ENCODE data around the gene BCO1. TPM values are rescaled to one million over a fixed set of nuclear protein-coding genes. Genes with fewer than 3 reads are reported as not detected.
"Not testable (repeated sequence)": the region's sequence is repeated elsewhere in the genome, so short reads cannot be mapped to it uniquely, and the experiment has no call there.

Gene BCO1
- total RNA-seq, 1 experiment from 2014 or later = not detected

- no peaks in the 10 kb centered on the region for H4K20me1 ChIP-seq (ENCODE audit: insufficient read depth, low read depth, low read length)
- H3K79me2 ChIP-seq (ENCODE audit: low read length) = no peaks in the 10 kb centered on the region
- H2AFZ ChIP-seq (ENCODE audit: low read length) = no peak overlapping the region
- H3K27me3 ChIP-seq (ENCODE audit: low read length) = no peaks in the 10 kb centered on the region
- no peaks in the 10 kb centered on the region for H3K36me3 ChIP-seq (ENCODE audit: insufficient read depth, low read length)
- H3K27ac ChIP-seq (ENCODE audit: low read length) = no peak overlapping the region
- H3K9me3 ChIP-seq (ENCODE audit: low read length) = no peaks in the 10 kb centered on the region
- H3K9me2 ChIP-seq (replicated peaks; ENCODE audit: insufficient read depth, low read length) = no peaks in the 10 kb centered on the region
- no peak overlapping the region for H3K9ac ChIP-seq (ENCODE audit: low read length)
- DNase-seq = no peak
- no peak overlapping the region for H3K4me3 ChIP-seq (ENCODE audit: low read length)
- no peak overlapping the region for H3K4me2 ChIP-seq (ENCODE audit: low read depth, low read length, poor library complexity, severe bottlenecking)
- H3K4me1 ChIP-seq (ENCODE audit: low read length) = peaks cover 6% of the 10 kb centered on the region
Observed at GRCh38 chr16:81221731-81222130, 16.8 kb upstream of the BCO1 start.

- Histone ChIP-seq H3K4me3 (ENCODE audit: low read length) (no peak overlapping the region), H3K9ac (ENCODE audit: low read length) (no peak overlapping the region), H2AFZ (ENCODE audit: low read length) (no peak overlapping the region), H4K20me1 (ENCODE audit: insufficient read depth, low read depth, low read length) (no peaks in the 10 kb centered on the region), H3K9me3 (ENCODE audit: low read length) (no peaks in the 10 kb centered on the region), H3K27me3 (ENCODE audit: low read length) (no peaks in the 10 kb centered on the region), H3K9me2 (replicated peaks; ENCODE audit: insufficient read depth, low read length) (no peaks in the 10 kb centered on the region), H3K79me2 (ENCODE audit: low read length) (no peaks in the 10 kb centered on the region), H3K4me1 (ENCODE audit: low read length) (no peaks in the 10 kb centered on the region), H3K4me2 (ENCODE audit: low read depth, low read length, poor library complexity, severe bottlenecking) (no peak overlapping the region), H3K36me3 (ENCODE audit: insufficient read depth, low read length) (no peaks in the 10 kb centered on the region), H3K27ac (ENCODE audit: low read length) (no peak overlapping the region)
- DNase-seq = no peak
Observed at GRCh38 chr16:81224824-81225223, 13.7 kb upstream of the BCO1 start.

GRCh38 chr16:81225697-81226096 is 12.8 kb upstream of the BCO1 start:
- not testable (repeated sequence) for H2AFZ ChIP-seq (ENCODE audit: low read length); H3K9ac ChIP-seq (ENCODE audit: low read length); H3K9me3 ChIP-seq (ENCODE audit: low read length); H3K4me1 ChIP-seq (ENCODE audit: low read length); H3K27me3 ChIP-seq (ENCODE audit: low read length); H3K4me2 ChIP-seq (ENCODE audit: low read depth, low read length, poor library complexity, severe bottlenecking); H3K79me2 ChIP-seq (ENCODE audit: low read length); H3K36me3 ChIP-seq (ENCODE audit: insufficient read depth, low read length); H3K9me2 ChIP-seq (replicated peaks; ENCODE audit: insufficient read depth, low read length); DNase-seq; H3K27ac ChIP-seq (ENCODE audit: low read length); H3K4me3 ChIP-seq (ENCODE audit: low read length); H4K20me1 ChIP-seq (ENCODE audit: insufficient read depth, low read depth, low read length)

- no peak overlapping the region for H2AFZ ChIP-seq (ENCODE audit: low read length)
- H3K4me3 ChIP-seq (ENCODE audit: low read length) = no peak overlapping the region
- no peaks in the 10 kb centered on the region for H3K79me2 ChIP-seq (ENCODE audit: low read length)
- H3K4me2 ChIP-seq (ENCODE audit: low read depth, low read length, poor library complexity, severe bottlenecking) = no peak overlapping the region
- H3K36me3 ChIP-seq (ENCODE audit: insufficient read depth, low read length) = no peaks in the 10 kb centered on the region
- no peak overlapping the region for H3K9ac ChIP-seq (ENCODE audit: low read length)
- DNase-seq = no peak
- H3K9me3 ChIP-seq (ENCODE audit: low read length) = no peaks in the 10 kb centered on the region
- no peak overlapping the region for H3K27ac ChIP-seq (ENCODE audit: low read length)
- 0 out of 2 replicates have a peak, but pooled peaks cover under 1% of the 10 kb centered on the region for H3K27me3 ChIP-seq (ENCODE audit: low read length)
- no peaks in the 10 kb centered on the region for H4K20me1 ChIP-seq (ENCODE audit: insufficient read depth, low read depth, low read length)
- no peaks in the 10 kb centered on the region for H3K4me1 ChIP-seq (ENCODE audit: low read length)
- no peaks in the 10 kb centered on the region for H3K9me2 ChIP-seq (replicated peaks; ENCODE audit: insufficient read depth, low read length)
Observed at GRCh38 chr16:81227785-81228184, 10.7 kb upstream of the BCO1 start.

- Histone ChIP-seq H3K9ac (ENCODE audit: low read length) (no peak overlapping the region), H3K9me2 (replicated peaks; ENCODE audit: insufficient read depth, low read length) (no peaks in the 10 kb centered on the region), H2AFZ (ENCODE audit: low read length) (no peak overlapping the region), H3K4me3 (ENCODE audit: low read length) (no peak overlapping the region), H3K79me2 (ENCODE audit: low read length) (no peaks in the 10 kb centered on the region), H3K27me3 (ENCODE audit: low read length) (0 out of 2 replicates have a peak, but pooled peaks cover 5% of the 10 kb centered on the region), H3K27ac (ENCODE audit: low read length) (no peak overlapping the region), H4K20me1 (ENCODE audit: insufficient read depth, low read depth, low read length) (no peaks in the 10 kb centered on the region), H3K4me2 (ENCODE audit: low read depth, low read length, poor library complexity, severe bottlenecking) (no peak overlapping the region), H3K36me3 (ENCODE audit: insufficient read depth, low read length) (no peaks in the 10 kb centered on the region), H3K4me1 (ENCODE audit: low read length) (no peaks in the 10 kb centered on the region), H3K9me3 (ENCODE audit: low read length) (no peaks in the 10 kb centered on the region)
- no peak for DNase-seq
Observed at GRCh38 chr16:81229811-81230210, 8.7 kb upstream of the BCO1 start.

GRCh38 chr16:81231014-81231413 is 7.5 kb upstream of the BCO1 start:
- H3K9me2 ChIP-seq (replicated peaks; ENCODE audit: insufficient read depth, low read length) = no peaks in the 10 kb centered on the region
- no peaks in the 10 kb centered on the region for H3K4me1 ChIP-seq (ENCODE audit: low read length)
- H3K27ac ChIP-seq (ENCODE audit: low read length) = no peak overlapping the region
- 0 out of 2 replicates have a peak, but pooled peaks cover 5% of the 10 kb centered on the region for H3K27me3 ChIP-seq (ENCODE audit: low read length)
- DNase-seq = no peak
- no peak overlapping the region for H3K4me3 ChIP-seq (ENCODE audit: low read length)
- H2AFZ ChIP-seq (ENCODE audit: low read length) = no peak overlapping the region
- H3K4me2 ChIP-seq (ENCODE audit: low read depth, low read length, poor library complexity, severe bottlenecking) = no peak overlapping the region
- H3K36me3 ChIP-seq (ENCODE audit: insufficient read depth, low read length) = no peaks in the 10 kb centered on the region
- no peaks in the 10 kb centered on the region for H3K9me3 ChIP-seq (ENCODE audit: low read length)
- H3K79me2 ChIP-seq (ENCODE audit: low read length) = no peaks in the 10 kb centered on the region
- H3K9ac ChIP-seq (ENCODE audit: low read length) = no peak overlapping the region
- no peaks in the 10 kb centered on the region for H4K20me1 ChIP-seq (ENCODE audit: insufficient read depth, low read depth, low read length)

GRCh38 chr16:81232740-81233367 is 5.6 kb upstream of the BCO1 start:
- Histone ChIP-seq H3K79me2 (ENCODE audit: low read length) (no peaks in the 10 kb centered on the region), H4K20me1 (ENCODE audit: insufficient read depth, low read depth, low read length) (no peaks in the 10 kb centered on the region), H3K27me3 (ENCODE audit: low read length) (0 out of 2 replicates have a peak, but pooled peaks cover 5% of the 10 kb centered on the region), H3K9ac (ENCODE audit: low read length) (no peak overlapping the region), H3K4me1 (ENCODE audit: low read length) (no peaks in the 10 kb centered on the region), H2AFZ (ENCODE audit: low read length) (no peak overlapping the region), H3K4me3 (ENCODE audit: low read length) (no peak overlapping the region), H3K4me2 (ENCODE audit: low read depth, low read length, poor library complexity, severe bottlenecking) (no peak overlapping the region), H3K27ac (ENCODE audit: low read length) (no peak overlapping the region), H3K9me3 (ENCODE audit: low read length) (no peaks in the 10 kb centered on the region), H3K36me3 (ENCODE audit: insufficient read depth, low read length) (no peaks in the 10 kb centered on the region), H3K9me2 (replicated peaks; ENCODE audit: insufficient read depth, low read length) (no peaks in the 10 kb centered on the region)
- DNase-seq = peak; percentile 42

- DNase-seq = no peak
- Histone ChIP-seq H3K4me3 (ENCODE audit: low read length) (no peak overlapping the region), H2AFZ (ENCODE audit: low read length) (no peak overlapping the region), H3K9ac (ENCODE audit: low read length) (no peak overlapping the region), H3K4me2 (ENCODE audit: low read depth, low read length, poor library complexity, severe bottlenecking) (no peak overlapping the region), H3K27me3 (ENCODE audit: low read length) (0 out of 2 replicates have a peak, but pooled peaks cover 5% of the 10 kb centered on the region), H3K9me3 (ENCODE audit: low read length) (no peaks in the 10 kb centered on the region), H3K36me3 (ENCODE audit: insufficient read depth, low read length) (no peaks in the 10 kb centered on the region), H3K9me2 (replicated peaks; ENCODE audit: insufficient read depth, low read length) (no peaks in the 10 kb centered on the region), H3K27ac (ENCODE audit: low read length) (no peak overlapping the region), H3K4me1 (ENCODE audit: low read length) (no peaks in the 10 kb centered on the region), H3K79me2 (ENCODE audit: low read length) (no peaks in the 10 kb centered on the region), H4K20me1 (ENCODE audit: insufficient read depth, low read depth, low read length) (no peaks in the 10 kb centered on the region)
Observed at GRCh38 chr16:81237282-81237681, 1.2 kb upstream of the BCO1 start.
